Measurements from ENCODE around the gene CEP350. TPM values are rescaled to one million over a fixed set of nuclear protein-coding genes. Genes with fewer than 3 reads are reported as not detected.

Gene CEP350
- total RNA-seq, 4 donors from 2014 or later, result 74.4 to 89.0 (median 82.0) TPM

DNA sequence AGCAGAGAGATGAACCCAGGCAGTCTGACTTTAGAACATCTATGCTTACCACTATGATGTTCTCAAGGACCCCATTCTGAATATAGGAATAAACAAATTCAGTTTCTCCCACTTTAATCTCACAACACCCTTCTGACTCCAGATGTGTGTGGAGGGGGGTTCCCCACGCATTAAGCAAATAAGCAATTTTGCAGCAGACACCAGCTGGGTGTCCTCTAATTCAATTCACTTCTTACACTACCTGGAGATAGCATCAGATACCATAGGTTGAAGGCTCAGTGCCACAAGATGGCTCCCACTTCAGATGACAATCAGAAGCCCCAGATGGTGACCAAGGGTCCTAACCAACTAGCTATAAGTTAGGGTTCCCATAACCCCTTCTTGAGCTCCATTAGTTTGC is 30.3 kb upstream of the CEP350 start:
- no peak for ATAC-seq
- 86 to 89% methylated on average over 1 of the region's 1 CpG for WGBS, 2 donors (ENCODE audit: low coverage in 1 of 2)
- no peaks in the 10 kb centered on the region for H3K4me1 ChIP-seq
- H3K36me3 ChIP-seq, result peaks cover 4 to 26% of the 10 kb centered on the region in 2 donors
- no peaks in the 10 kb centered on the region for H3K27me3 ChIP-seq
- H3K4me3 ChIP-seq, result no peak overlapping the region
- TF ChIP-seq EP300 (IDR thresholded peaks at IDR 0.05), result no peak
- no peak for TF ChIP-seq POLR2AphosphoS5 (IDR thresholded peaks at IDR 0.05)
- TF ChIP-seq POLR2A (IDR thresholded peaks at IDR 0.05), result no peak
- TF ChIP-seq, protein P1, sequence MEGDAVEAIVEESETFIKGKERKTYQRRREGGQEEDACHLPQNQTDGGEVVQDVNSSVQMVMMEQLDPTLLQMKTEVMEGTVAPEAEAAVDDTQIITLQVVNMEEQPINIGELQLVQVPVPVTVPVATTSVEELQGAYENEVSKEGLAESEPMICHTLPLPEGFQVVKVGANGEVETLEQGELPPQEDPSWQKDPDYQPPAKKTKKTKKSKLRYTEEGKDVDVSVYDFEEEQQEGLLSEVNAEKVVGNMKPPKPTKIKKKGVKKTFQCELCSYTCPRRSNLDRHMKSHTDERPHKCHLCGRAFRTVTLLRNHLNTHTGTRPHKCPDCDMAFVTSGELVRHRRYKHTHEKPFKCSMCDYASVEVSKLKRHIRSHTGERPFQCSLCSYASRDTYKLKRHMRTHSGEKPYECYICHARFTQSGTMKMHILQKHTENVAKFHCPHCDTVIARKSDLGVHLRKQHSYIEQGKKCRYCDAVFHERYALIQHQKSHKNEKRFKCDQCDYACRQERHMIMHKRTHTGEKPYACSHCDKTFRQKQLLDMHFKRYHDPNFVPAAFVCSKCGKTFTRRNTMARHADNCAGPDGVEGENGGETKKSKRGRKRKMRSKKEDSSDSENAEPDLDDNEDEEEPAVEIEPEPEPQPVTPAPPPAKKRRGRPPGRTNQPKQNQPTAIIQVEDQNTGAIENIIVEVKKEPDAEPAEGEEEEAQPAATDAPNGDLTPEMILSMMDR (IDR thresholded peaks at IDR 0.05), result no peak
- H3K9me3 ChIP-seq, result no peaks in the 10 kb centered on the region
- H3K27ac ChIP-seq, result no peak overlapping the region

DNA sequence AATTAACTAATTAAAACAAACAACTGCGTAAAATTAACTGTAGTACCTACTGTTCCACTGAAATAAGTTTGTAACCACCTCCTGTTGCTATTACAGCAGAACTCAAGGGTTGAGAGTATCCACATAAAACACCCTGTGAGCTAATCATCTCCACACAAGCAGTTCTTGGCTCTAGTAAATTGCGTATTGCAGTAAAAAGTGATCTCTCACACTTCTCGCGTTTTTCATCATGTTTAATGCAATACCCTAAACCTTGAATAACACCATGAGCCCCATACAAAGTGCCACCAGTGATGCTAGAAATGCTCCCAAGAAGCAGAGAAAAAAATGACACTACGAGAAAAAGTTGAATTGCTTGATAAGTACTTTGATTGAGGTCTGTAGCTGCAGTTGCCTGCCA is 29.3 kb upstream of the CEP350 start:
- WGBS, 2 donors (ENCODE audit: low coverage in 1 of 2), result 88 to 99% methylated on average over 5 of the region's 5 CpGs
- Histone ChIP-seq H3K4me3 (no peak overlapping the region), H3K27me3 (no peaks in the 10 kb centered on the region), H3K4me1 (peaks cover 0 to 2% (median 0%) of the 10 kb centered on the region in 3 donors), H3K36me3 (peaks cover 0 to 18% of the 10 kb centered on the region in 2 donors), H3K27ac (no peak overlapping the region), H3K9me3 (no peaks in the 10 kb centered on the region)
- no peak for ATAC-seq
- TF ChIP-seq POLR2AphosphoS5 (IDR thresholded peaks at IDR 0.05) (no peak), POLR2A (IDR thresholded peaks at IDR 0.05) (no peak), EP300 (IDR thresholded peaks at IDR 0.05) (no peak)
- TF ChIP-seq, protein P1 (IDR thresholded peaks at IDR 0.05), result no peak

DNA sequence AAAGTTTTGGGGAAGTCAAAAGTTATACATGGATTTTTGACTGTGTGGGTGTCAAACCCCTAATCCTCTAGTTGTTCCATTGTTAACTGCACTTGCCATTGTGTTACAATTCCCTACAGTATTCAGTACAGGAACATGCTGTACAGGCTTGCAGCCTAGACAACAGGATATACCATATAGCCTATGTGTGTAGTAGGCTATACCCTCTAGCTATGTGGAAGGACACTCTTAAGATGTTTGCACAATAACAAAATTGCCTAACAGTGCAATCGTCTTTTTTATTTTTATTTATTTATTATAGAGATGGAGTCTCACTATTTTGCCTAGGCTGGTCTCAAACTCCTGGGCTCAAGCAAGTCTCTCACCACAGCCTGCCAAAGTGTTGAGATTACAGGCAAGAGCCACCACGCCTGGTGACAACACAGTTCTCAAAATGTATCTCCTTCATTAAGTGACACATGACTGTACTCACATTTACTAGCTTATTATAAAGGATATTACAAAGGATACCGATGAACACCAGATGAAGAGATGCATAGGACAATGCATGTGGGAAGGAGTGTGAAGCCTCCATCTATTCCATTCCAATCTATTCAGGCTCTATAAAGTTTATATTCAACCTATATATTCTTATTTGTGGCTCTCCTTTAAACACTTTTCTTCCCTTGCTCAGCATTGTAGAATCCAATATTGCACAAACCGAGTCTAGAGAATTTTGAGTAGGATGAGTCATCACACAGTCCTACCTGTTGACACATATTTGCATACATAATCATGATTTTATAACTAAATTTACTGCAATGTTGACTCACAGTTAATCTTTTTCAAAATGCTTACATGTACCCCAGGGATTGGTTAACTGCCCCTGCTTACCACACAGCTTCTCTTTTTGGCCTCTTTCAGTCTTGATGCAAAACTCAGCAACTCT is 28.4 kb upstream of the CEP350 start:
- WGBS, 2 donors (ENCODE audit: low coverage in 1 of 2), result 82 to 92% methylated on average over 4 of the region's 4 CpGs
- Histone ChIP-seq H3K4me3 (no peak overlapping the region), H3K4me1 (peaks cover 0 to 4% (median 0%) of the 10 kb centered on the region in 3 donors), H3K36me3 (peaks cover 0 to 10% of the 10 kb centered on the region in 2 donors), H3K9me3 (no peaks in the 10 kb centered on the region), H3K27ac (no peak overlapping the region), H3K27me3 (no peaks in the 10 kb centered on the region)
- no peak for ATAC-seq
- TF ChIP-seq POLR2A (IDR thresholded peaks at IDR 0.05), result no peak
- TF ChIP-seq, protein P1 (IDR thresholded peaks at IDR 0.05), result no peak
- TF ChIP-seq EP300 (IDR thresholded peaks at IDR 0.05), result no peak
- no peak for TF ChIP-seq POLR2AphosphoS5 (IDR thresholded peaks at IDR 0.05)

DNA sequence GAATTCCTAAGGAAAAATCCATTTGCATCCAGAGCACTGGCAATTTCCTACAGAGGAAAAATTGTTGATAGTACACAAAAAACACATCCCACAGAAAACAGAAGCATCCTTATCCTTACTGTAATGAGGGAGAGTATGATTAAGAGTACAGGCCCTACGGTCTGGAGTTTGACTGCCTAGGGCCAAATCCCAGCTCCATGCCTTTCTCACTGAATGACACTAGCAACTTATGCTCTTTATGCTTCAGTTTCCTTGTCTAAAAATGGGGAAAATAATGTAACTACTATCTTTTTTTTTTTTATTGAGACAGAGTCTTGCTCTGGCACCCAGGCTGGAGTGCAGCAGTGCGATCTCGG is 27.8 kb upstream of the CEP350 start:
- Histone ChIP-seq H3K36me3 (peaks cover 0 to 3% of the 10 kb centered on the region in 2 donors), H3K9me3 (no peaks in the 10 kb centered on the region), H3K4me1 (peaks cover 0 to 4% (median 0%) of the 10 kb centered on the region in 3 donors), H3K27me3 (no peaks in the 10 kb centered on the region), H3K4me3 (no peak overlapping the region), H3K27ac (no peak overlapping the region)
- no peak for TF ChIP-seq POLR2A (IDR thresholded peaks at IDR 0.05)
- TF ChIP-seq POLR2AphosphoS5 (IDR thresholded peaks at IDR 0.05), result no peak
- no peak for TF ChIP-seq EP300 (IDR thresholded peaks at IDR 0.05)
- TF ChIP-seq, protein P1 (IDR thresholded peaks at IDR 0.05), result no peak
- ATAC-seq, result no peak
- 100% methylated on average over 1 of the region's 3 CpGs for WGBS, 2 donors (ENCODE audit: low coverage in 1 of 2)
